DOHH2 (cell line): Measurements from ENCODE around the gene HMX1.

Experiments
- EZH2phosphoT487 ChIP-seq: fragments of 200-600 bp; sonication (generic); IDR thresholded peaks from 2 replicates; pipeline ENCODE4 v1.6.1; 2017; ENCODE audit warnings: borderline replicate concordance, mild to moderate bottlenecking, antibody characterized with exemption, low read length, moderate library complexity, mixed read lengths
- TF ChIP-seq, protein P1 (sequence below): fragments of 200-600 bp; sonication (generic); IDR thresholded peaks from one replicate; pipeline ENCODE4 v1.5.1; 2014; ENCODE audit warnings: antibody characterized with exemption, mild to moderate bottlenecking, low read depth, low read length; ENCODE audit not compliant: poor library complexity, severe bottlenecking

DNA sequence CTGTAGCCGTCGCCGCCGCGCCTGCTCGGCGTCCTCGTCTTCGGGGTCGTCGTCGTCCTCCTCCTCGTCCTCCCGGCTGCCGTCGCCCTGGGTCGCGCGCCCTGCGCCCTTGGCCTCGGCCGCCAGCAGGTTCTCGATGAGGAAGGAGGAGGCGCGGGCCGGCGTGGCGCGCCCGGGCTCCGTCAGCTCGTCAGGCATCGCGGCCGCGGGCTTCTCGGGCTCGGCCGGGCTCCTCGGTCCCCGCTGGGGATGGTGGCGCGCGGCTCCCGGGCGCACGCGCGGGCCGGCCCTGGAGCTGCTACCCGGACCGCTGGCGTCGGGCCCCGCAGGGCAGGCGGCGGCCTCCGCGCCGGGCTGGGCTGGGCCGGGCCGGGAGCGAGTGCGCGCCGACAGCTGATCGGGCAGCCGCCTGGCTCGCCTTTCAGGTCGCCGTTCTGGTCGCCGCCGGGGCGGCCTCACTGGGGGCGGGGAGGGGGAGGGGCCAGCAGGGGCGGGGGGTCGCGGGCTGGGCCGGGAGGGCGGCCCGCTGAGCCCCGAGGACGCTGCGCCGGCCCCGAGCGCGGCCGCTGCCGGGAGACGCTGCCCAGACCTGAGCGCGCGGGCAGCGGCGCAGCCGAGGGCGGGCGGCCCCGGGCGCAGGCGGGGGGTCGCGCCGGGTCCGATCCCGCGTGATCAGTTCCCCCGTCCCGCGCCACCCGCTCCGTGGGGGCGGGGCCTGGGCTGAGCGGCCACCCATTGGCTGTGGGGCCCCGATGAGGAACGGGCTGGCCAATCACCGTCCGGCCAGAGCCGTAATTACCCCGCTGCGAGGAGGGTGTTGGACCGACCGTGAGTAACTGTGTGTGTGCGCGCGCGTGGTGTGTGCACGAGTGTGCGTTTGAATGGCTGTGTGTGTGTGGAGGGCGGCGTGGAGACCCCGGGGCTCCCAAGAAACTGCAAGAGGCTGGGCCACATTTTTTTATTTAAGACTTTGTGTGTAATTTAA is at the start of gene HMX1:
- no peak for TF ChIP-seq EZH2phosphoT487
- TF ChIP-seq, protein P1, sequence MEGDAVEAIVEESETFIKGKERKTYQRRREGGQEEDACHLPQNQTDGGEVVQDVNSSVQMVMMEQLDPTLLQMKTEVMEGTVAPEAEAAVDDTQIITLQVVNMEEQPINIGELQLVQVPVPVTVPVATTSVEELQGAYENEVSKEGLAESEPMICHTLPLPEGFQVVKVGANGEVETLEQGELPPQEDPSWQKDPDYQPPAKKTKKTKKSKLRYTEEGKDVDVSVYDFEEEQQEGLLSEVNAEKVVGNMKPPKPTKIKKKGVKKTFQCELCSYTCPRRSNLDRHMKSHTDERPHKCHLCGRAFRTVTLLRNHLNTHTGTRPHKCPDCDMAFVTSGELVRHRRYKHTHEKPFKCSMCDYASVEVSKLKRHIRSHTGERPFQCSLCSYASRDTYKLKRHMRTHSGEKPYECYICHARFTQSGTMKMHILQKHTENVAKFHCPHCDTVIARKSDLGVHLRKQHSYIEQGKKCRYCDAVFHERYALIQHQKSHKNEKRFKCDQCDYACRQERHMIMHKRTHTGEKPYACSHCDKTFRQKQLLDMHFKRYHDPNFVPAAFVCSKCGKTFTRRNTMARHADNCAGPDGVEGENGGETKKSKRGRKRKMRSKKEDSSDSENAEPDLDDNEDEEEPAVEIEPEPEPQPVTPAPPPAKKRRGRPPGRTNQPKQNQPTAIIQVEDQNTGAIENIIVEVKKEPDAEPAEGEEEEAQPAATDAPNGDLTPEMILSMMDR = no peak
